AG09319 (cell line): Measurements from ENCODE around the gene FADS6.

Experiments
- DNase-seq: peaks from one replicate; pipeline ENCODE4 v3.0.0-alpha.2; 2010; ENCODE audit warnings: low read depth; ENCODE audit errors: extremely low read depth
- TF ChIP-seq, protein P1 (sequence below): IDR thresholded peaks from 2 replicates; pipeline ENCODE4 v1.5.1; 2011; ENCODE audit warnings: low read depth, mild to moderate bottlenecking, inconsistent platforms, low read length, moderate library complexity

Gene FADS6

GRCh38 chr17:74904687-74905409 lies 11.4 kb upstream of the FADS6 start:
- TF ChIP-seq, protein P1, sequence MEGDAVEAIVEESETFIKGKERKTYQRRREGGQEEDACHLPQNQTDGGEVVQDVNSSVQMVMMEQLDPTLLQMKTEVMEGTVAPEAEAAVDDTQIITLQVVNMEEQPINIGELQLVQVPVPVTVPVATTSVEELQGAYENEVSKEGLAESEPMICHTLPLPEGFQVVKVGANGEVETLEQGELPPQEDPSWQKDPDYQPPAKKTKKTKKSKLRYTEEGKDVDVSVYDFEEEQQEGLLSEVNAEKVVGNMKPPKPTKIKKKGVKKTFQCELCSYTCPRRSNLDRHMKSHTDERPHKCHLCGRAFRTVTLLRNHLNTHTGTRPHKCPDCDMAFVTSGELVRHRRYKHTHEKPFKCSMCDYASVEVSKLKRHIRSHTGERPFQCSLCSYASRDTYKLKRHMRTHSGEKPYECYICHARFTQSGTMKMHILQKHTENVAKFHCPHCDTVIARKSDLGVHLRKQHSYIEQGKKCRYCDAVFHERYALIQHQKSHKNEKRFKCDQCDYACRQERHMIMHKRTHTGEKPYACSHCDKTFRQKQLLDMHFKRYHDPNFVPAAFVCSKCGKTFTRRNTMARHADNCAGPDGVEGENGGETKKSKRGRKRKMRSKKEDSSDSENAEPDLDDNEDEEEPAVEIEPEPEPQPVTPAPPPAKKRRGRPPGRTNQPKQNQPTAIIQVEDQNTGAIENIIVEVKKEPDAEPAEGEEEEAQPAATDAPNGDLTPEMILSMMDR, result no peak
- DNase-seq, result no peak

GRCh38 chr17:74903671-74904070 lies 10.2 kb upstream of the FADS6 start:
- DNase-seq, result no peak
- TF ChIP-seq, protein P1, result no peak

GRCh38 chr17:74903034-74903433 lies 9.6 kb upstream of the FADS6 start:
- TF ChIP-seq, protein P1, result no peak
- DNase-seq, result no peak

DNA sequence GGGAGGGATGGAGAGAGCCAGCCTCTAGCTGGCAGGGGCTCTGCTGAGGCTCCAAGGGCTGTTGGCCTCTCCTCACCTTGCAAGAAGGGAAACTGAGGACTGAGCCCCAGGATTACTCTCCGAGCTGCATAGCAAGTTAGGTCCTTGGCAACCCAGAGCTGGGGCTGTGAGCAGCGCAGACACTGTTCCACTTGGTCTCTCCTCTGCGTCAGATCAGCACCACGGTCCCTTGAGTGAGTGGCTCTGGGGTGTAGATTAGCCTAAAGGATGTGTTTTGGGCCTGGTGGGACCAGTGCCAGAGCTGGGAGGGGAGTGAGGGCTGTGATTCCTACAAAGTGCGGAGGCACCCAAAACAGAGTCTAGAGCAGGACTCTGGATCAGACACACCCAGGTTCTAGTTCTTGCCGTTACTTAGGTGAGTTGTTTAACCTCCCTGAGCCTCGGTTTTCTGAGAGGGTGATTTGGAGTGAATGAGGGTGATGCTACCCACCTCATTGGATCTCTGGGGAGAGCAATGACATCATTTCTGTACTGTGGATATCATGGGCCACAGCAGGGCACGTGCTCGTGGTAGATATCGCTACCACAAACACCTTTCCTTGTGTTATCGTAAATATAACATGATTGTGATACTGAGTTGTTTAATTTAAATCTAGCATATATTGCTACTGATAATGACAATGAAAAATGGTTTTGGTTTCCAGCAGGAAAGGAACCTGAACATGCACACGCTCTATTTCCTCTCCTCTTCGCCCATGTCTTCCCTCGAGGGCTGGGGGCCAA lies 8.1 kb upstream of the FADS6 start:
- no peak for DNase-seq
- TF ChIP-seq, protein P1, result no peak

DNA sequence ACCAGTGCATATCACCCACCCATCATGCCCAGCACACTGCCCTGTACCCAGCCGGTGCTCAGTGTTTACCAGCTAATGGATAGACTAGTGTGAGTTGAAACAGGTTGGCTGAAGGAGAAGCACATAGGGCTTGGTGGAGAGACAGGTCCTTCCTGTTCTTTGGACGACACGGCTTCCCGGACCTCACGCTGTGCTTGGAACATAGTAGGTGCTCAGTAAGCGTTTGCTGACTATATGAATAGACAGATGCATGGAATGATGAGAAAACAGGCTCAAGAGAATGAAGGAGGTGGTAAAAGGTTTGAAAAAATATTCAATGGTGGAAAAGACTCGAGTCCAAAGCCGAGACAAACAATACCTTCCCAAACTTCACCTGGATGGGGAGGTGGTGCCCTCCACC lies 6.8 kb upstream of the FADS6 start:
- TF ChIP-seq, protein P1, result no peak
- DNase-seq, result no peak

- DNase-seq, result no peak
- TF ChIP-seq, protein P1, result no peak
Measured at GRCh38 chr17:74898376-74898946, 5.0 kb upstream of the FADS6 start.
